Gastrocnemius medialis (tissue), 4 donors: ENCODE measurements around the gene PIAS1. TPM values are rescaled to one million over a fixed set of nuclear protein-coding genes. Genes with fewer than 3 reads are reported as not detected.

ENCODE experiments used
- ATAC-seq, 2 donors: fragments of 150-250 bp; one replicate each; pipeline ENCODE4 v1.9.1; 2016
- DNase-seq, 2 donors: peaks; one replicate each; pipeline ENCODE4 v3.0.0-alpha.2; 2019
- H3K27ac ChIP-seq, 4 donors: fragments of 200-600 bp; sonication (generic); 1 replicate in 1 of 4; 2 replicates in 3 of 4; pipeline ENCODE4 v1.5.1; 2016 to 2018; ENCODE audit warnings: mild to moderate bottlenecking in 2 of 4, moderate library complexity in 1 of 4
- H3K27me3 ChIP-seq, 3 donors: fragments of 200-600 bp; sonication (generic) in 2 of 3; 1 replicate in 1 of 3; 2 replicates in 2 of 3; pipeline versions ENCODE4 v1.5.1 to v1.6.0; 2016 to 2019; ENCODE audit warnings: mild to moderate bottlenecking in 1 of 3, moderate library complexity in 1 of 3
- H3K36me3 ChIP-seq, 2 donors: fragments of 200-600 bp; sonication (generic) in 1 of 2; one replicate each; pipeline ENCODE4 v1.5.1; 2017 to 2018
- H3K4me1 ChIP-seq, 2 donors: fragments of 200-600 bp; sonication (generic) in 1 of 2; one replicate each; pipeline ENCODE4 v1.5.1; 2016 to 2017; ENCODE audit warnings: mild to moderate bottlenecking in 2 of 2
- H3K4me3 ChIP-seq, 4 donors: fragments of 200-600 bp; sonication (generic) in 3 of 4; 1 replicate in 1 of 4; 2 replicates in 3 of 4; pipeline ENCODE4 v1.5.1; 2016 to 2019; ENCODE audit warnings: mild to moderate bottlenecking in 2 of 4
- H3K9me3 ChIP-seq, 3 donors: fragments of 200-600 bp; sonication (generic) in 2 of 3; 1 replicate in 1 of 3; 2 replicates in 2 of 3; pipeline ENCODE4 v1.5.1; 2016 to 2019
- CTCF ChIP-seq, 5 experiments: fragments of 450-650 bp in 3 of 5; fragments of 200-600 bp in 2 of 5; sonication (generic) in 2 of 5; IDR thresholded peaks in 4 of 5; conservative IDR thresholded peaks in 1 of 5; 1 replicate in 4 of 5; 2 replicates in 1 of 5; pipeline ENCODE4 v1.5.1; 2016 to 2019; ENCODE audit warnings: antibody characterized with exemption in 5 of 5, mild to moderate bottlenecking in 3 of 5, moderate library complexity in 3 of 5
- POLR2A ChIP-seq, 2 donors: fragments of 450-650 bp; IDR thresholded peaks; one replicate each; pipeline ENCODE4 v1.6.1; 2017; ENCODE audit warnings: antibody characterized with exemption in 2 of 2, mild to moderate bottlenecking in 2 of 2, moderate library complexity in 2 of 2
- in situ Hi-C, 4 donors: fragments of 200-750 bp; cut with MboI; loops; one replicate each; pipeline versions ENCODE4 v1.15.0 to v1.8.0; 2017; ENCODE audit warnings: low sequenced_read_pairs in 4 of 4
- intact Hi-C: fragments of 100-400 bp; cut with DNase I; formaldehyde crosslinking; loops from one replicate; pipeline ENCODE4 v1.15.1; 2023; ENCODE audit warnings: low total_unique reads
- total RNA-seq, 4 donors: library from RNA; depleted of rRNA; stranded (reverse); fragments of >200 nt; gene quantifications; one replicate each; pipeline versions ENCODE4 v1.1.0 to v1.2.3, GENCODE V29; 2016

The PIAS1 gene
- total RNA-seq, 4 donors from 2014 or later, result 16.4 to 71.9 (median 23.5) TPM

- Histone ChIP-seq H3K27ac (peak overlapping the region; percentile 75 to 84 (median 80)), H3K36me3 (peaks cover 0 to 11% of the 10 kb centered on the region in 2 donors), H3K27me3 (no peaks in the 10 kb centered on the region), H3K4me1 (peaks cover 60 to 69% of the 10 kb centered on the region in 2 donors), H3K4me3 (peak overlapping the region in 1 of 4 donors; percentile 22), H3K9me3 (no peaks in the 10 kb centered on the region)
- peak; percentile 64 to 72 for ATAC-seq
- no peak for TF ChIP-seq CTCF (IDR thresholded peaks at IDR 0.05 in 4 of 5, conservative IDR thresholded peaks at IDR 0.05 in 1 of 5)
- no peak for TF ChIP-seq POLR2A (IDR thresholded peaks at IDR 0.05)
- peak in 1 of 2 donors; percentile 31 for DNase-seq
- intact Hi-C loops (loop anchor here (5.0 kb wide), 1 partner anchor 40 kb away; the partner anchor contains the start of gene CLN6), in situ Hi-C loops (no loop called here)
Measured at GRCh38 chr15:68186671-68187397, 132.7 kb downstream of the PIAS1 start.

GRCh38 chr15:68187559-68187958, 133.4 kb downstream of the PIAS1 start:
- peak; percentile 75 to 82 for ATAC-seq
- intact Hi-C loops (loop anchor here (5.0 kb wide), 1 partner anchor 40 kb away; the partner anchor contains the start of gene CLN6), in situ Hi-C loops (no loop called here)
- H3K4me1 ChIP-seq, result peaks cover 66 to 75% of the 10 kb centered on the region in 2 donors
- peak overlapping the region; percentile 75 to 84 (median 80) for H3K27ac ChIP-seq
- TF ChIP-seq CTCF (IDR thresholded peaks at IDR 0.05 in 4 of 5, conservative IDR thresholded peaks at IDR 0.05 in 1 of 5), result no peak
- no peak for TF ChIP-seq POLR2A (IDR thresholded peaks at IDR 0.05)
- H3K9me3 ChIP-seq, result no peaks in the 10 kb centered on the region
- H3K27me3 ChIP-seq, result no peaks in the 10 kb centered on the region
- peaks cover 0 to 9% of the 10 kb centered on the region in 2 donors for H3K36me3 ChIP-seq
- peak; percentile 66 to 68 for DNase-seq
- peak overlapping the region in 3 of 4 donors; percentile 2 to 22 (median 9) for H3K4me3 ChIP-seq

- Histone ChIP-seq H3K4me3 (peak overlapping the region in 2 of 4 donors; percentile 2 to 16), H3K4me1 (peaks cover 76 to 81% of the 10 kb centered on the region in 2 donors)
- intact Hi-C loops, result loop anchor here (5.0 kb wide), 1 partner anchor 39 kb away; the partner anchor contains the start of gene CLN6
Measured at GRCh38 chr15:68188647-68189046, 134.5 kb downstream of the PIAS1 start.

GRCh38 chr15:68190048-68190447, 135.9 kb downstream of the PIAS1 start:
- Histone ChIP-seq H3K27me3 (no peaks in the 10 kb centered on the region), H3K36me3 (peaks cover 0 to 3% of the 10 kb centered on the region in 2 donors), H3K9me3 (no peaks in the 10 kb centered on the region), H3K4me1 (peaks cover 71 to 72% of the 10 kb centered on the region in 2 donors), H3K4me3 (no peak overlapping the region), H3K27ac (peak overlapping the region in 3 of 4 donors; percentile 80 to 84 (median 81))
- intact Hi-C loops (no loop called here), in situ Hi-C loops (no loop called here)
- ATAC-seq, result no peak
- TF ChIP-seq CTCF (IDR thresholded peaks at IDR 0.05 in 4 of 5, conservative IDR thresholded peaks at IDR 0.05 in 1 of 5), result no peak
- no peak for TF ChIP-seq POLR2A (IDR thresholded peaks at IDR 0.05)
- no peak for DNase-seq

More at GRCh38 chr15:68188647-68189046, 134.5 kb downstream of the PIAS1 start:
- no peaks in the 10 kb centered on the region for H3K9me3 ChIP-seq
- in situ Hi-C loops, result no loop called here
- H3K36me3 ChIP-seq, result peaks cover 0 to 4% of the 10 kb centered on the region in 2 donors
- DNase-seq, result no peak
- H3K27ac ChIP-seq, result peak overlapping the region; percentile 75 to 84 (median 80)
- H3K27me3 ChIP-seq, result no peaks in the 10 kb centered on the region
- TF ChIP-seq CTCF (IDR thresholded peaks at IDR 0.05 in 4 of 5, conservative IDR thresholded peaks at IDR 0.05 in 1 of 5), result no peak
- peak in 1 of 2 donors; percentile 30 for ATAC-seq
